ENCODE data around the gene LDLR.

DNA sequence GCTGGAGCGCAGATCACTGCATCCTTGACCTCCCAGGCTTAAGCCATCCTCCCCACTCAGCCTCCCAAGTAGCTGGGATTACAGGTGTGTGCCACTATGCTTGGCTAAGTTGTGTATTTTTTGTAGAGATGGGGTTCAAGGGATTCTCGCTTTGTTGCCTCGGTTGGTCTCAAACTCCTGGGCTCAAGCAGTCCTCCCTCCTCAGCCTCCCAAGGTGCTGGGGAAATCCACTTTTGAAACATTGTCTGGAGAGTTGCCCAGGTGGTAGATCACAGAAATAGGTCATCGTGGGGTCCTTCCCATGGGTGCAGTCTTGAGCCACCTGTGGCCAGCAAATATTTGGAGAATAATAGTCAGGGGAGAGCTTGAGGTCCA is 5.2 kb downstream of the LDLR start:
- no peak for TF ChIP-seq CTCF (conservative IDR thresholded peaks at IDR 0.05; ENCODE audit: low read length)
- no peak for TF ChIP-seq EZH2phosphoT487 (IDR thresholded peaks at IDR 0.05; ENCODE audit: borderline replicate concordance)
